NCI-H1694 (cell line): ENCODE measurements around the gene MAML2.

Source experiments
- DNase-seq: peaks from one replicate; lab custom pipeline; 2025; lab: John Stamatoyannopoulos, UW

Gene MAML2

DNA sequence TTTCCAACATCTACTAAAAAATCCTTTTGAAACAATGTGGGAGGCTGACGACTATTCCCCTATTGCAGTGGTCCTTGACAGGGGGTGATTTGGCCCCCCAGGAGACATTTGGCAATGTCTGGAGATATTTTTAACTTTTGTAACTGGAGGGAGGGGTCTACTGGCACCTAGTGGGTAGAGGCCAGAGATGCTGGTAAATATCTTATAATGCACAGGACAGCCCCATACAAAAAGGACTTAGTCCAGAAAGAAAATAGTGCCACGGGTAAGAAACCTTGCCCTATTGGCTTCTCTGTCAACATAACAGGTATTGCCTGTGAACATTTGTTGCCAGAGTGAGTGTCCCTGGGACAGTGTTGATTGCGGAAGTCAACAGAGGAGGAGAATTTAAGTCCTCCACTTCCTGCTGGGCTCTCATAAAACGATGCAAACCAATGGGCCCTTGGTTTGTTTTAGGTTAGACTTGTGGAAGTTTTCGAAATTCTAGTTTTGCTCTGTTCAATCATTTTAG lies 101.6 kb downstream of the MAML2 start:
- DNase-seq = no peak

DNA sequence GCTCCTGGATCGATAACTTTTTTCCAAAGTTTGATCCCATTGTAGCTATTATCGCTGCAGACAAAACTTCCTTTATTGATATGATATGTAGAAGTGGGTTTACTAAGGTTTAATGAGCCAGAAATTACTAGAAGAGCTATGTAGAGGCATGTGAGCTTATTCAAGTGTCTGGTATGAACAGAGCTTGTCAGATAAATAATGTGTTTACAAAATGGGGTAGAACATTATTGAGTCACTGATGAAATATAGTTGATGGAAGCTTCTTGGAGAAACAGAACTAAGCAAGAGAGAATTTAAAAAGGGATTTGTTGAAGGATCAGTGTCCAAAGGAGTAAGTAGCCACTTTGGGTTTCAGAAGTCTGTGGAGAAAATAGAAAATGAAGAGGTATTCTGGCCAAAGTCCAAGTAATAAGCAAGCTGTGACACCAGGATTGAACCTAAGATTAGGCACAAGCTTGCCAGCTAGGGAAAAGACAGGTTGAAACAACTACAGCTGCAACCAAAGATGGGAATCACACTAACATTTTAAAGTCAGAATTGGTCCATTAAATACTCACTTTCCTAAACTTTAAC lies 104.3 kb downstream of the MAML2 start:
- DNase-seq = no peak

DNA sequence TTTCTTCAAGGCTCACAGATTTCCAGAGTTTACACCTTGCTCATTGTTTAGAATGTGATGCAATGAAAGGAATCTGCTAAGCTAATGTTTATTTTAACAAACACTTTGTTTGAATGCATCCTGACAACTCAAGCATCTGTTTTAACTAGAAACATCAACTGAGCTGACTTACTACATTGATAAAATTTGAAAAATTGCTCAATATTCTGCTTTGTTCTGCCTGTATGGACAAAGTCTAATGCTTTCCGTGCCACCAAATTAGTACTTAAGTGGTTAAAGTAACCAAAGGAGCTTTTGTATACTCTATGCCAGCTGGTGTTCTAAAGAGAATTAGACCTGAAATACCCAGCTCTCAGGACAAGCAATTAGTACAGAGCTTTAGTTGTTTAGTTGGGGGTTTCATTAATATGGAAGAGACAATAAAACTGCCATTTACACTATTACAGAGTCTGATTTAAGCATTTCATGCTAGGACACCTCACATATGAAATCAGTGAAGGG lies 105.2 kb downstream of the MAML2 start:
- no peak for DNase-seq

DNA sequence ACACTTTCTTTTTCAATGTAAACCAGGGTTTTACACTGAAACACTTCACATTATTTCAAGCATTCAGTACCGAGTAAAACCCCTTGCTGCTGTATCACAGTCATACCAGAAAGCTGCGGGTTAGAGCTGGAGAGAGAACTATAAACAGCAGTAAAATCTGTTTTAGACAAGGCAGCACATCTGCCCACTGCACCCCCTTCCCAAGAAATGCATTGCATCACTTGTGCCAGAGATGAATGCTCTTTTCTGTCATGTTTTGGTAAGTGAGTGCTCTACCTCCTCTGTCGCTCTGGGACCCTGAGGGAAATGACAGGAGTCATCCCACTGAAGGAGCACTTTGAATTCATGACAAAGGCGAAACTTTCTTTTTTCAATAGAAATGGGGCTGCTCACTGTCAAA lies 107.2 kb downstream of the MAML2 start:
- no peak for DNase-seq

DNA sequence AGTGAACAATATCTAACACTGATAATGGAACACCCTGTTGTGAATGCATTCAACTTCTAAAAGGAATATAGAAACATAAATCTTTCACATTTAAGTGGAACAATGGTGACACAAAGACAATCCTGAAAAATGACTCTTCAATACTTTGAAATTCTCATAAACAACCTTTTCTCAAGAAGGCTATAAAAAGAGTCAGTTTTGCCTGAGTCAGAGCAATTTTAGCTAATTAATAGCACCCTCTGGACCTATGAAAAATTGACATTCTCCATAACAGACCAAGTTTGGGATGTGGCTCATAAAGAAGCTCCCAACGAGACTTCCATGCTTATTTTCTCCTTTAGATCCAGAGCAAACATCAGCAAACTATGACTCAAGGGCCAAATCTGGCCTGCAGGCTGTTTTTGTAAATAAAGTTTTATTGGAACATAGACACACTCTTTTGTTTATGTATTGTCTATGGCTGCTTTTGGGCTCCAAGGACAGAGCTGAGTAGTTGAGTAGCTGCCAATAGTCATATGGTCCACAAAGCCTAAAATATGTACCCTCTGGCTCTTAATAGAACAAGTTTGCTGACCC lies 108.0 kb downstream of the MAML2 start:
- DNase-seq = no peak

DNA sequence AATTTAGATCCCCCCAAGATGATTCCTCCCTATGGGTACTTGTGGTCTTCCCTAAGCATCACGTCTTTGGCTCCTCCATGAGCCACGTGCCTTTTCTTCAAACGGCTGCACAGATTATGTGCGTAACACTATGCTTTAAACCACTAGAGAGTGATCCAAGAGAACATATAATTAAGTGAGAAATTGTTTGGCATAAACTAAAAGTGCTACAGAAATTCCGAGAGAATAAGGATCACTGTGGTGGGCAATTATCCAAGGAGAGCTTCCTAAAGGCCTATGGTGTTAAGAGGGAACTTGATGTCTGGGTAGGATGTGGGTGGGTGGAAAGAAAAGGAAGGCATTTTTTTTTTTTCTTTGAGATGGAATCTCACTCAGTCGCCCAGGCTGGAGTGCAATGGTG lies 110.9 kb downstream of the MAML2 start:
- DNase-seq = no peak

DNA sequence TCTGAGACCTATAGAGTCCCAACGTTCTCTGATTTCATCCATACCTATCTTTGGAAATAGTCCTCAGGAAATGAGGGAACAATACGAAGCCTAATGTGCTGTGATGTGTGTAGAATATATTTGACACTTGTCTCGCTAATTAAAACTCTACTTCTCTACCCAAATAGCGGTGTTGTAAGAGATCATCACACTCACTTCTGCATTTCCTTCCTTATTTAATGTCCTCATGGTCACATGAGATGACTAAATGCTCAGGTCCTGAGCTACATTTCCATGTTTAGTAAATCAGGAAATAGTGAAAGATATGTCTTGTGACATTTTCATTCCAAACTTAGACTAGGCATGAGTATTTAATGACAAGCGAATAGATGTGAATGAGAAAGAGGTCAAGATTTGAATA lies 112.3 kb downstream of the MAML2 start:
- DNase-seq = no peak

DNA sequence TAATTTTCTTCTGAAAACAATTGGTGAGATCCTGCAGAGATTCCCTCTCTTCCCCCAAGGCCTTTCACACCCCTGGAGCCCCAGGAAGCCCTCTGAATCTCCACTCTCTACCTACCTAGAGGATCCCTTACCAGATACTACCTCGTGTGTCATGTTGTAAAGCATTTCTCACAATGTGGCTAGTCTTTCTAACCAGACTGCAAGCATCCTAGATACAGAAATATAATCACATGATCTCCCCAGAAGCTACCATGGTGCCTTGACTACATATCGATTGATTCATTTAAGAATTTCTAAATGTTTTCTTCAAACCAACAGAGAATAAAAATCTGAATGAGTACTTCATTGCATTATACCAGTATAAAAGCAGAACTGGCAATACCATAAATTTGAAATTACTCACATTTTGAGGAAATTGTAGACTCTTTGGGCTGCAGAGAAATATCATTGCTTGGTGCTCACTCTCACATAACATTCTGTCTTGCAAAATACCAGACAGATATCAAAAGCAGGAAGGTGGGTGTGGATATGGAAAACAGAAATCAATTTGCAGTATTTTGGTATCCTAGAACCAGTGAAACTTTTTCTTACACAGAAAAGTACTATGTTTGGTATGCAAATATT lies 113.5 kb downstream of the MAML2 start:
- DNase-seq = no peak

DNA sequence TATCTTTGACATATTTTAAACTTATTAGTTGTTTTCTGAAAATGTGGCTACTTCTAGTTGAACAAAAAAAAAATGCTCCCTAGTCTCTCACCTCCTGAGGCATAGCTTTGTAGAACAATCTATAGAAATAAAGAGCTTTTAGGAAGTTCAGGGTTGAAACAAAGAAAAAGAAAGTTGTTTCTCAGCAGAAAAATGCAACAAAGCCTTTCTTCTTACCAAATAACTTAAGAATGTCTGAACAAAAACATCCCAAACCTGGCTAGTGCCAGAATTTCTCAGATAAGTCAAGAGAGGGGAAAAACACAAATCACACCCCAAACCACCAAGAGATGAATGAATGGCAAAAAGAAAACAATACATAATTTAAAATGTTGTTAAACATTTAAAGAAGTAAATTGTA lies 114.1 kb downstream of the MAML2 start:
- DNase-seq = no peak

DNA sequence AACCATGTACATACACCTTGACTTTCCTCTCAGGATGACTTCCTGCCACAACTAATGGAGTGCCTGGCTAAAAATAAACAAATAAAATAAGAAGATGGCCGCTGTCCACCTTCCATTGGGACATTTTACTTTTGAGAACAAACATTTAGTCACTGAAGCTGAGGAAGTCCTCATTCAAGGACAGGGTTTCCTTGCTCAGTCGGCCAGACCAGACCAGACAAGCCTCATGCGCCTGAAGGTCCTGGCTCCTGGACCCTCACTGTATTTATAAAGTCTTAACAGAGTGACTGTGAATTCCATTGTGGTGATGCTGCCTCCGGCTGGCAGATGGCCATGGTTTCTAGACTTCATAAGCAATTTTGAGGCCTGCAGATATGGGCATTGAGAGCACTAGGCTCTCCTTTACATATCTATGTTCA lies 114.5 kb downstream of the MAML2 start:
- no peak for DNase-seq

DNA sequence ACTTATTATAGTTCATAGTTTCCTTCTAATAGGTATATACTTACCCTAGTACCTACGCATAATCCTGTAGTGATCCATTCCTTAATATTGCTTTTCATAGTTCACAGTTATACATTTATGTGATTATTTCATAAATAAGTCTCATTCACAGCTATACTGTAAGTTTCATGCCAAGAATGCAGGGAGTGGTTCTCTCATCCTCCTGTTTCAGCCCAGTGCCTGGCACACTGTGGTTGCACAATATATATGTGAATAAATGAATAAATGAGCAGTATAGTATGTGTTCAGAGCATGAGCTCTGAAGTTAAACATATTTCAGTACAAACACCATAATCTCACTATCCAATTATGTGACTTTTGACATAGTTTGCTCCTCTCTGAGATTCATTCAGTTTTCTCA lies 115.8 kb downstream of the MAML2 start:
- no peak for DNase-seq

DNA sequence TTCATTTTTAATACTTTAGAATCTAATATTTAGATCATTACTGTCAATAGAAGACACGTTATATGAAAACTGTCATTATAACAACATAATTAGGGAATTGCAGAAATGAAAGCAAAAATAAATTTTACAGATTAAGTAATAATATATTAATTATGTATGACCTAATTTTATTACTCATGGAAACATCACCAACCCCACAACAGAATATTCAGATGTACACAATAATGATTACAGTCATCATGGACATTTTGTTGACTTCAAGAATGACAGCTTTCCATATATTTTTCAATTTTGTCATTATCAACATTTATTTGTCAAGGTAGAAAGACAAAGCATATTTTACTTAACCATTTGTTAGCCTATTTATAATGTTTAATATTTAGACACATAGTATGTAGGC lies 119.9 kb downstream of the MAML2 start:
- DNase-seq = no peak

DNA sequence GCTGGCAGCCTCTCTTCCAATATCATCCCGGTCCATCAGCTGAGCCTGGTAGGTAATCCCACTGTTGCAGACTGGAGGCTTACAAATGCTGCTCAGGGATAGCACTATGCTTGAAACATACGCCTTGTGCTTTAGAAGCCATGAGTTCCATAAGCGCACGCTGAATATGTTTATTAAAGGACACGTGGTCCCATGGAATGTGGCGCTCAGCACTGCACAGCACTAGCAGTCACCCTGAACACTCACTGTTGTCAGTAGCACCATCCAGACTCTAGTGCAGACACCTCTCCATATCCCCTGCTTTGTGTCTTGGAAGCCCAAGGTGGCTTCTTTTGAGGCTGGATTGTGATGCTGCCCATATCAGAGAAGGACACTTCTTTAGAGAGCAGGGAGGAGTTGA lies 120.9 kb downstream of the MAML2 start:
- no peak for DNase-seq

DNA sequence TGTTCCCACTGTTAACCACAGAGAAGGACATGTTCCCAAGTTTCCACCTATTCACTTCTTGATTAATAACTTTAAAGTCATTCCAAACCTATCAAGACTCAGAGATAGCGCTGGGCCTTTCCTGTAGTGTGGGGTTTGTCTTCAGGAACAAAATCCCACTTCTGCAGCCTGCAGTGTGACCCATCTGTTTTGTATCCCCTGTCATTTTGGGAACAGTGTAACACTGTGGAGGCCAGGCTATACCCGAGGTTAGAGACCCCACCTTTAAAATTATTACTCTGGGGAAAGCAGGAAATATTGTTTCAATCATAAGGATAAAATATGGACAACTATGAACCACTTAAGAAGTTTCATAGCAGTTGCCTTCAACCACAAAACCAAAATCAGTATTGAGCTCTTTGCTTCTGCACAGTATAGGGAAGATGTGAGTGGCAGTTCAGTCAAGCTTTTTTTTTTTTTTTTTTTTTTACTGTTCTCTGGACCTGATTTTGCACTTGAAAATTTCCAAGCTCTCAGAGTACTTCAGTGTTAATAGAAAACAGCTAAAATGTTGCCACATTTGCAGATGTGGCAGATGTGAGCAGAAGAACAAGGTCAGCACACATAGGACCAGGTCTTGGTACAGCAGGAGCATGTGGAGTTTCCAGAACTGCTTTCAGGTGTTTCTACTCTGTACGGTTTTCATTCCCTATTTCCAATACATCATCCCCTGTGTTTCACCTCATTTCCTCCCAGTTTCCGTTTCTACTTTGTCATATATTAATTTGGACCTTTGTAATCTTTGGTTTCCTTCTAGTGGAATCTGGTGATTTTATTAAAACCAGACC lies 121.5 kb downstream of the MAML2 start:
- DNase-seq = no peak

DNA sequence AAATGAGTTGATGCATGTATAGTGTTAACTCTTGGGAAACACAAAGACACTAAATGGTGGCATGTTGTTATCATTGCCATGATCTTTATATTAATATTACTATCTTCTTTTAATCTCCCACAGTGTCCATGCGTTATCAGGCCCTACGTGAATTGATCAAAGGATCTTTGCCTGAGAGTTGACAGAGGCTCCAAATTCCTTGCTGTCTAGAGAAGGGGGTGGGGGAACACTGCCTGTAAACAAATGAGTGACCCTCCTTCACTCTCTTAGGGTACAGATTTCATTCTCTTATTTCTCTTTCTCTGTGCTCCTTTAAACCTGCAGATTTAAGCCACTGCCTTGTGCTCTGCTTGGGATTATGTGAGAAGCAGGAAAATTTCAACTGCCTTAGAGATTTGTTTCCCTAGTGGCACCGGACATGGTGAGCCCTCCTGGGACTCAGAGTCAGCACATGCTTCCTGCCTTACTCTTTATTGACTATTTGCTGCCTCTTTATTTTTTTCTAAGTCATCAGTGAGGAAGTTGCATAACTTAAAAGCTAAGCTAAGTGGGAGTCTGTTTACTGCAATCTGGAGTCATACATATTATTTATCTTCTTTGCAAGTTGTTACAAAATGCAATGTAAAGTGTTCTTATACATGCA lies 122.9 kb downstream of the MAML2 start:
- DNase-seq = no peak

DNA sequence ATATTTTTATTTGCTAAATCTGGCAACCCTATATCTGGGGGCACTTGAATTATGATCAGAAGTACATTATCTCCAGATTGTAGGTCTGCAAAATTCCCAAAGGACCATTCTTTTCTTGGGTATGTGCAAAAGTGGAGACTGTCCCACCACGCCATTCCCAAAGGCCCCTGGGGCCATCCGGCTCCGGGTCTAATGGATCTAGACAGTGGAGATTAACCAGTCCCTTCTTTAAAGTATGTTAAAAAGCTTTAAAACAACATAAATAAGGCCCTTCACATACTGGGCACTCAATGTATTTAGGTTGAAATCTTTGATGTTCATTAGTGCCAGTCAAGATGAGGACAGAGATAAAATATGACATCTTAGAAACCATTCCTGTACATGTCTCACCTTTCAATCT lies 124.1 kb downstream of the MAML2 start:
- DNase-seq = no peak

DNA sequence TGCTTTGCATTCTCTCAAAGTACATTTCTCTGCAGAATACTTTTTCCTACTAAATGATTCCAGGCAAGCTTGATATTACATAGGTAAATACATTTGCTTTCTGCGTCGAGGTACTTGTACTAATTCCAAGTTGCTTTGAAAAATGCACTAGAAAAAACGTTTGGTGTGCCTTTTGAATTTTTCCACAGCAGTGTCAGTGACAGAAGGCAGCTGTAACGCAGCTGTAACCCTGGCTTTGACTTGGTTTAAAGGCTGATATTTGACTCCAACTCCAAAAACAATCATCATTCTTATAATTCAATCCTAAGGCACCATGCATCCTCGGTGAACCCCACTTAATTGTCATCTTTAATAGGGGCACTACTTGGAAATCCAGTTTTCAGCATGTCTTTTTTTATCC lies 125.0 kb downstream of the MAML2 start:
- DNase-seq = no peak

DNA sequence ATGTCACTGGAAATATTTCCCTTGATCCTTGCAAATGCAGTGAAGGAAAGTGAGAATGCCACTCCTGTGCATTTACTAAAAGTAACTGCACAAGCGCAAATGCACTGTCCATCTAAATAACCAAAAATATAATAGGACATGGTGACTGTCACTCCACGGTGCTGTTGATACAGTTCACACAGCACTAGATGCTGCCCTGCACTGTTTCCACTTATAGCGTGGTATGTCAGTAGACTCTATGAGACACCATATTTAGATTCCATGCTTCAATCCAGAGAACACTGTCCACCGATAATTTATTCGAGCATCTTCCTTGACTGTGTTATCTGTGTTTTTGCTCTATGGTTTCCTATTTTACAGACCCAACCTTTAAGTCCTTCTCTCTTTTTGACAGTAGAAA lies 125.8 kb downstream of the MAML2 start:
- no peak for DNase-seq

DNA sequence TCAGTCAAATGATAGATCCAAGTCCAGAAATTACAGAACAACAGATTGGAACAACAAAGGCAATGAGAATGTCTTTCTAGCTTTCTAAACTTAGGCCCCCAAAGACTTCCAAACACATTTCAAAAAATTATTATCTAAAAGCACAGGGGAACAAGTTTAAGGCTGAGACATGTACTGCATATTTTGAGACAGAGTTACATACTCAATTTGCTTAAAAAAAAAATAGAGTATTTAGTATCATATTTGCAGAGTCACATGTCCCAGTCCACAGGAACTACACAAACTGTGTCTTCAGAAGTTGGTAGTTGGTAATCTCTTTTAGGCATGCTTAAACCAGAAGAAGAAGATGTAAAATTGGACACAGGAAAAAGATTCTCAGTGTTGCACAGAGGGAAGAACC lies 127.2 kb downstream of the MAML2 start:
- DNase-seq = no peak

DNA sequence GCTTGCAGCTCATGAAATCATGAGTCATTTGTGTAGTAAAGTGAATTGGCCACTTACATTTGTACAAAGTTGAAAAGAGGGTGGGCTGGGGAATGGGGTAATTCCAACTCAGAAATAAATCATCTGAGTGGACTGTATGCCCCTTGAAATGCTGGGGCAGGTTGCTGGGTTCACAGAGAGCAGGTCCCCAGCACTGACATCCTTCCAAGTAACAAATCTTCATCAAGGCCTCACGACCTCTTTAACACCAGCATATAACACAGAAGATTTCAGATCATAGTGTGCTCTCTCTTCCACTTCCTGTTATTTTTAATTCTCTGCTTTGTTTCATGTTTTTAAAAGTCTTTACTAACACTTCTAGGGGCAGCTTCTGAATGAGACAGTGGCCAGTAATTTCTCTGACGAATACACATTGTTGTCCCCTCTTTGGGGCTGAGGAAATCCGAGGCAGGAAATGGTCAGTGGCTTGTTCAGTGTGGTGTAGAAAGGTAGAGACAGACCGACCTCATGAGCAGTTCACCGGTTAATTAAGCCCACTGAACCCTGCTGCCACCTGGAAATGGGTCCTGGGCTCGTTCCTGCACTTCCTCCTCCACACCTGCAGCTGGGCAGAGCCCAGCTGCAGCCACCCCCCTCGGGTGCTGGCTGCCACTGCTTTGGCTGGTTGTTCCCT lies 127.7 kb downstream of the MAML2 start:
- no peak for DNase-seq

DNA sequence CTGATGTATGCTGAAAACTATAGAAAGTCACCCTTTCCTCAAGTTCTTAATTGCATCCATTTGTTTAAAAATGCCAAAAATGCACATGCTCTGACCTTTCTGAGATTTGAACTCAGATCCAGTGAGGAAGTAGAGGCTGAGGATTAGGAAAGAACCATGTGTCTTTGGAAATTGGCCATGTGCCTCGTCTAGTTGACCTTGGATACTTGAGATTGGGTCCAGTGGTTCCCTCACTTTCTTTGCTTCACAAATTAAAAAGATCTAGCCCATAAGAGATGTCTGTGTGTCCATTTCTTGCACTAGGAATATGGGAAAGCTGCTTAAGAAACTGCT lies 128.3 kb downstream of the MAML2 start:
- no peak for DNase-seq

DNA sequence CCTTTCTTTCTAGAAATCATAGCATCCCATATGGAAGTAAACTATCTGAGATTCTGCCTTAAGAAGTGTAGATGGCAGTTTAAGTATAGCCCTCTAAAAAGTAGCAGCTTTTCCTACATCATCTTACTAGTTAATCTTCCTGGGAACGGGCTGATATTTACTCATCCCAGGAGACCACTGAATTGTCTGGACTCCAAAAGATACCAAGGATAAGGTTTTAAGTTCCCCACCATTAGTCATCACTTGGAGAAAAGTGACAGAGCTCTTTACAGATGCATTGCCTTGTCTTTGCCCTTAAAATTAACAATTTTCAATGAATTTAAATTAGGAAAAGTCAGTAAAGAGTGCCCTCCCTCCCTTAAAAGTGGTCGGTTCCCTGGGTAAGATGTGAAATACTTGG lies 129.5 kb downstream of the MAML2 start:
- DNase-seq = no peak
